Suppressor macrophage (primary cell): Measurements from ENCODE around the gene GNB1L.

ENCODE experiments used
- DNase-seq, 4 experiments: peaks; one replicate each; pipeline ENCODE4 v3.0.0-alpha.2; 2020 to 2022

GNB1L gene

GRCh38 chr22:19747551-19747950 lies 107.1 kb downstream of the GNB1L start:
- DNase-seq: no peak

GRCh38 chr22:19746726-19747125 lies 107.9 kb downstream of the GNB1L start:
- no peak for DNase-seq

DNA sequence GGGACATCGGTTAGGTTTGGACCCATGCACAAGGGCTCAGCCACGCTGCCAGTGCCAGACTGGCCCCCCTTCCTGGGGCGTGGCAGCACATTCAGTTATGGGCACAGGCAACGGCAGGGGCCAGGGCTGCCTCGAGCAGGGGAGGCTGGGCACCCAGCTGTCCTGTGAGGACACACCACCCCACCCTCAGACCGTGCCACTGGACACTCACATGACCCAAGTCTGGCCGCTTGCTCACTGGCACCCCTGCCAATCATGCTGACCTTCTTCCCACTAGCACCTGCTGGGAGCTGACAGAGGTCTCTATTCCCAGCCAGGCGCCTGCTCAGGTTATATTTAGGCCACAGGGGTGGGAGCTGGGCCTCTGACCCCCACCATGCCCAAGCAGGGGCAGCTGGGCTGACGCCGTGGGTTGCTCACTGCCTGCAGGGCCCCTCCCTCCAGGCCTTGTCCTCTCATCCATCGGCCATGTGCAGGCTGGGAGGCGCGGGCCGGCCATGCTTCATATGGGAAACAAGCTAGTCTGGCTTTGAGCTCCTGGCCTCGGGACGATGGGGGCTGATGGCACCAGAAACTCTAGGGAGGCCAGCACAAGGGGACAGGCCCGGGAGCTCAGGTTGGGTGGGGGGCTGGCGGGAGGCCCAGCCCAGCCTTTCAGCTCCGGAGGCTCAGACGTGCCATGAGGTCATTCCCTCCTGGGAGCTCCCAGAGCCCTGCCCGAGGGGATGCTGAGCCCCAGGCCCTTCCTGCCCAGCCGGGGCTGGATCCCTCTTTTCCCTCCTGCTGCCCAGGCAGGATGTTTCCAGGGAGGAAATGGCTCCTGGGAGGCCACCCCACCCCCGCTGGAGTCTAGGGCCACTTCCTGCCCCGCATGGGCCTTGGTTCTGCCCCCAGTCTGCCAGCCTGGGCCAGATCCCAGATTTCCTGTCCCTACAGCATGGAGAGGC lies 109.2 kb downstream of the GNB1L start:
- DNase-seq: no peak

DNA sequence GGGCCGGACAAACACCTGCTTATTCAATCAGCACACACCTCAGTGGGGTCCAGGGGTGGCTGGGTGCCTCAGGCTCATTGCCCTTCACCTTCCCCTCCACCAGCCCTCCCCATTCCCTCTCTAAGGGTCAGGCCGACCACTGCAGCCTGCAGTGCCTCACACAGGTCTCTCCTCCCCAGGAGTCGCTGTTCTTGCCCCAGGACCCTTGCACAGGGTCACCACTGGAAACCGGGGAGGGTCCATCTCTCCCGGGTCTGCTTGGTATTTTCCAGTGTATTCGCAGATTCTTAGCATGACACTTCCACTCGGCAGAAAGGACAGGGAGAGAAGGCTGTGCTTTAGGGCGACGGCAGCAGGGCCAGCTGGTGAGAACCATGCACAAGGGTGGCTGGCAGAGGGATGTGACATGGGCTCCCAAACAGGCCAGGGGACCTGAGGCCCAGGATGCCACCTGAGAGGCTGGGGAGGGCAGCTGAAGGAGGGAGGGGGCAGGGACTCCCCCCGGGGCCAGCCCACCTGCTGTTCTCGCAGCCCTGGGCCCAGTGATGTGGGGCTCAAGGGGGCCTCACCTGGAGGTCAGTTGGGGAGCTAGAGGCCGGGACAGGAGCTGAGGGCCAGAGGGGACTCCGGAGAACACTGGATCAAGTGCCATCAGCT lies 110.2 kb downstream of the GNB1L start:
- DNase-seq: no peak

GRCh38 chr22:19743651-19744050 lies 111.0 kb downstream of the GNB1L start:
- no peak for DNase-seq

GRCh38 chr22:19743081-19743480 lies 111.6 kb downstream of the GNB1L start:
- no peak for DNase-seq

DNA sequence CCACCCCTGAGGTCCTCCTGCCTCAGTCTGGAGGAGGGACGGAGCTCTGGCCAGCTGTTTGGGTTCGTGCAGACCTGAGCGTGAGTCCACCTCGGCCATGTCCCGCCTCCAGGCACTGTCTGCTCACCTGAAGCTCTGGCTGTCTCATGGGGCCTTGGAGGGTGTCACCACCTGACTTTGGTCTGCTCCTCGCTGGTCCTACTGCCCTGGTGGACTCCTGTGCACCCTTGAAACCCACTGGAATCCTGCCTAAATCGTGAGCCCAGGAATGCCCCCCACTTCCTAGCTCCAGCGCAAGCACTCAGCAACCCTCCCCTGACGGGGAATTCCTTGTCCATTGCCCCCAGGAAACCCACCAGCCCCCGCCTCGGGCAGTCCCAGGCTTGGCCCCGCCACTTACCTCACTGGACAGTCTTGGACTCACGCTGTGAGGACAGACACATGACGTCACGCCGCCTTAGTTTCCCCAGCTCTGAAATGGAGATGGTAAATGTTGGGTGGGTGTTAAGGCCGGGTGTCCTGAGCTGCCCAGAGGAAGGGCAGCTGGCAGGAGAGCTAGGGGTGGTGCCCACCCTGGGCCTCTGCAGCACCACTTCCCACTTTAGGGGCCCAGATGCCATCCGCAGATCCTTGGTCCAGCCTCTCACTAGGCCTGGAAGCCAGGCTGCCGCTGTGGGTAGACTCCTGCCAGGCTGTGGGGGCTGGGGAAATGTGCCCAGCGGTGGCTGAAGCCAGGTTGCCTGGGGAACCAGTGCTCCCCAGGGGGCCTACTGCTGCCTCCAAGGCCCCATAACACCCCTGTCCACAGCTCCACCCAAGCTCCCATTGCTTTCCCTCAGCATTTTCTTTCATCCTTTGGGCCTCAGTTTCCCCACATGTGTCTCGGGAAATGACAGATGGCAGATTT lies 112.3 kb downstream of the GNB1L start:
- no peak for DNase-seq

DNA sequence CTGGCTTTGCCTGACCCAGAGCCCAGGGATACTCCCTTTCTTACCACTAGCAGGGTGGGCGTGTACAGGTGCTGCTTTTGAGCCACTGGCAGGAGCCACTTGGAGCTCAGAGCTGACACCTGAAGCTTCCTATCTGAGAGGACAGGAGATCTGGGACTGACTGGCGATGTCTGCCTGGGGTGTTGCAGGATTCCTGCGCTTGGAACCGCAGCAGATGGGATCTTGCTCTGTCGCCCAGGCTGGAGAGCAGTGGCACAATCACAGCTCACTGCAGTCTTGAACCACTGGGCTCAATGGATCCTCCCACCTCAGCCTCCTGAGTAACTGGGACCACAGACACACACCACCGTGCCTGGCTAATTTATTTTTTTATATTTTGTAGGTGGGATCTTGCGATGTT lies 113.6 kb downstream of the GNB1L start:
- DNase-seq: no peak

GRCh38 chr22:19740586-19740985 lies 114.1 kb downstream of the GNB1L start:
- no peak for DNase-seq

GRCh38 chr22:19739911-19740449 lies 114.7 kb downstream of the GNB1L start:
- DNase-seq: no peak

DNA sequence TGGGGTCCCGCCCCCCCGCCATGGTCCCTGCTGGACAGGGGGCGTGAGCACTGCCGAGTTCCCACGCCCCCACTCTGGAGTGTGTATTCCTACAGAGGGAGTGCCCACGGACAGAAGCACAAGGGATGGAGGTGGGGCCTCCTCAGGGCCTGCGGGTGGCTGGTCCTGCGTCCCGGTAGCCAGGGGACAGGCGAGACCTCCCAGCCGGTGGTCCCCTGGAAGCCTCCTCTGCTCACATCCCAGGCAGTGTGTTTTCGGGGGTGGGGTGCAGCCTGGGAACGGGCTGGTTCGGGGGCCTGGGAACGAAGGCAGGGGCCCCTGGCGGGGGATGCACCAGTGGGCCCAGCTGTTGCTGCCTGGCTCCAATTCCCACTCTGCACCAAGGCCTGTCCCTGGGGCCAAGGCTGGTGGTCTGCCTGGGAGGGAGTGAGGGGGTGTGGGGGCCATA lies 115.2 kb downstream of the GNB1L start:
- no peak for DNase-seq

DNA sequence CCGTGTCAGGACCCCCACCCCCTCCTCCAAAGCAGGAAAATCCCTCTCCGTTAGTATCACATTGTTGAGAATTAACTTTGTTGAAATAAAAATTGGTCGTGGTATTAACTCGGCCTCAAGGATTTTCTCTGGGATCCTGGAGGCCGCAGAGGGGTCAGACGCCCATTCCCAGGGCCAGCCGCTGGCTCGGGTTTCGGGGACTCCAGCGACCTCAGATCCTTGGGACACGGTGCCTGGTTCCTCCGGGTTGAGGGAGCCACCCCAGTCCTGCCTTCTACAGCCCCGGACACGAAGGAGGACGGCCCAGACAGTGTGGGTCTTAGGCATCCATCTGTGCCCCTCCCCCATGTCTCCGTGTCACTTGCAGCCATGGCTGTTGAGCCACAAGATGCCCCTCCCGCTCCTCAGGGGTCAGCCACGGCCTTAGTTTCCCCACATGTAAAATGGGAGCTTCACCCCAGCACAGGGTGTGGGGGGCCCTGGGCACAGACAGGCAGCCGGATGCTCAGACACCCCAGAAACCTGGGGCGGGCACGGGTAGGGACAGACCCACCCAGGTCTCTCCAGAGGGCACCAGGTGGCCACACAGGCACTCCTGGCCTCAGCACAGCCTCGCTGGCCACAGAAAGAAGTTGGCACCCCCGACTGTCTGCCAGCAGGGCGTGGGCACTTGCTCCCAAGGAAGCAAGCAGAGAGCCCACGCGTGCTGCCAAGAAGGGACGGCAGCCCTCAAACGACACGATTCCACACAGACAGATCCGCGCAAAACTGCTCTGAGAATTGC lies 115.8 kb downstream of the GNB1L start:
- DNase-seq: no peak

GRCh38 chr22:19737846-19738663 lies 116.6 kb downstream of the GNB1L start:
- no peak for DNase-seq

DNA sequence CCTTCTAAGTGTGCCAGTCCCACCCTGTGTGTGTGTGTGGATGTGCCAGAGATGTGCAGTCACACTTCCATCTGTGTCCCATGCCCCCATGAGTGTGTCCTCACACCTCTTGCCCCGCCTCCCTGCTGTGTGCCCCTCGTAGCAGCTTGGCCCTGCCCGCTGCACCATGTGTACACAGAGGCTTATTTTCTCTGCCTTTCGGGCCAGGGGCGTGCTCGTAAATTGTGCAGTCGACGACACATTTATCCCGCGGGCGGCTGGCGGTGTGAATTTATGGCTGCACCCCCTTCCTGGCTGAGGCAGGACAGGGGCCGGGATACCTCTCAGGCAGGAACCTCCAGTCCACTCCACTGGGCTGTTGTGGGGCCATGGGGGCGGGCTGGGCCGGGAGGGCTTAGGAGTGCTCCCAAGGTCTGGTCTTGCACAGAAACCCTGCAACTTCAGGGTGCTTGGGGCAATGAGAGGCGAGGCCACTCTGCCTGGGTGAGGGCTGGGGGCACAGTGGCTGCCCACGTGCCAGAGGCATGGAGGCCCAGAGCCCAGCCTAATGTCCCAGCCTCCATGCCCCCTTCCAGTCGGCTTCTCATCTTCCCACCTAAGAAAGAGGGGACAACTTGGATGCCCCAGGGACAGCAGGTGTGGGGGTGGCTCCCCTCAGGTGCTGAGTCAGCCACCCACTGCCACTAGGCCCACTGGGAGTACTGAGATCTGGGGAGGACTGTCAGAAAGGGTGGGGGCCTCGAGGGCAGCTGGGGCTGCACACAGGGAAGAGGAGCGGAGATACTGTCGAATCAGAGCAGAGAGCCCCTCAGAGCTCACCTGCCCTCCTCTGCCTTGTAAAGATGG lies 118.8 kb downstream of the GNB1L start:
- no peak for DNase-seq

- no peak for DNase-seq
These were observed 119.8 kb downstream of the GNB1L start for GRCh38 chr22:19734837-19735382.

GRCh38 chr22:19734163-19734562 lies 120.5 kb downstream of the GNB1L start:
- DNase-seq: no peak

- no peak for DNase-seq
These were observed 120.9 kb downstream of the GNB1L start for GRCh38 chr22:19733755-19734154.
